ENCODE data around the gene TTLL8.

TTLL8 gene

GRCh38 chr22:50018608-50019285 lies 39.4 kb downstream of the TTLL8 start:
- Histone ChIP-seq H4K20me1 (ENCODE audit: insufficient read depth, low read length, poor library complexity, severe bottlenecking) (no peaks in the 10 kb centered on the region), H3K79me2 (ENCODE audit: insufficient read depth, low read length) (no peaks in the 10 kb centered on the region), H3K4me1 (ENCODE audit: insufficient read depth, low read length, poor library complexity, severe bottlenecking) (peaks cover 9% of the 10 kb centered on the region), H3K4me3 (ENCODE audit: low read length, poor library complexity, severe bottlenecking) (peak overlapping the region; percentile 24), H3K9me2 (replicated peaks; ENCODE audit: low read depth, low read length) (no peaks in the 10 kb centered on the region), H2AFZ (ENCODE audit: low read length) (peak overlapping the region; percentile 63), H3K9ac (ENCODE audit: low read depth, low read length, poor library complexity, severe bottlenecking) (peak overlapping the region; percentile 8), H3K27me3 (ENCODE audit: insufficient read depth, low read length, poor library complexity, severe bottlenecking) (no peaks in the 10 kb centered on the region), H3K4me2 (ENCODE audit: low read depth, low read length, poor library complexity, severe bottlenecking) (peak overlapping the region; percentile 56), H3K36me3 (ENCODE audit: insufficient read depth, low read length) (no peaks in the 10 kb centered on the region), H3F3A (ENCODE audit: low read depth) (no peaks in the 10 kb centered on the region; the same call in 1 of the 2 replicates), H3K9me3 (ENCODE audit: insufficient read depth, low read depth, low read length) (no peaks in the 10 kb centered on the region)
- TF ChIP-seq EZH2phosphoT487 (IDR thresholded peaks at IDR 0.05; ENCODE audit: borderline replicate concordance), result no peak
- TF ChIP-seq CTCF (conservative IDR thresholded peaks at IDR 0.05; ENCODE audit: low read length), result no peak

DNA sequence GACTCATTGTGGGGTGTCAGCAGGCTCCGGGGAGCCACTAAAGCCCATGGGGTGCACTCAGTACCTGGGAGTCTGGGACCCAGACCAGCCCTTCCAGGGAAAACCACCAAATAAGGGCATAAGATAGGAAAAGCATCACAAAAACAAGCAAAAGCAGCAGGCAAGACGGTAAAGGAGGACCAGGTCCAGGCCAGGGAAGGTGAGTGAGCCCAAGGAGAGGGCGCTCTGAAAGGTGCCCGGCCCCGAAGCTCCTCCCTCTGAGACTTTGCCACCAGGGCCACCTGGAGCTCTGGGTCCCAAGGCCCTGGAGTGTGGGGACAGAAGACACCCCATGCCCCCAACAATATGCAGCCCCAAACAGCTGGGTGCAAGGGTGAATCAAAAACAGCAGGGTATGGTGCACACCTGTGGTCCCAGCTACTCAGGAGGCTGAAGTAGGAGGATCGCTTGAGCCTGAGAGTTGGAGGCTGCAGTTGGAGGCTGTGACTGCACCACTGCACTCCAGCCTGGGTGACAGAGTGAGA lies 40.3 kb downstream of the TTLL8 start:
- H3K4me1 ChIP-seq (ENCODE audit: insufficient read depth, low read length, poor library complexity, severe bottlenecking), result peaks cover 9% of the 10 kb centered on the region
- no peaks in the 10 kb centered on the region for H3K79me2 ChIP-seq (ENCODE audit: insufficient read depth, low read length)
- H3K9me2 ChIP-seq (replicated peaks; ENCODE audit: low read depth, low read length), result no peaks in the 10 kb centered on the region
- no peak overlapping the region for H3K4me3 ChIP-seq (ENCODE audit: low read length, poor library complexity, severe bottlenecking)
- no peaks in the 10 kb centered on the region for H3K36me3 ChIP-seq (ENCODE audit: insufficient read depth, low read length)
- no peaks in the 10 kb centered on the region for H3K9me3 ChIP-seq (ENCODE audit: insufficient read depth, low read depth, low read length)
- H3F3A ChIP-seq (ENCODE audit: low read depth), result no peaks in the 10 kb centered on the region; the same call in 1 of the 2 replicates
- H3K27me3 ChIP-seq (ENCODE audit: insufficient read depth, low read length, poor library complexity, severe bottlenecking), result no peaks in the 10 kb centered on the region
- no peak overlapping the region for H3K9ac ChIP-seq (ENCODE audit: low read depth, low read length, poor library complexity, severe bottlenecking)
- no peak overlapping the region for H3K4me2 ChIP-seq (ENCODE audit: low read depth, low read length, poor library complexity, severe bottlenecking)
- H2AFZ ChIP-seq (ENCODE audit: low read length), result no peak overlapping the region
- H4K20me1 ChIP-seq (ENCODE audit: insufficient read depth, low read length, poor library complexity, severe bottlenecking), result no peaks in the 10 kb centered on the region
- TF ChIP-seq CTCF (conservative IDR thresholded peaks at IDR 0.05; ENCODE audit: low read length) (no peak), EZH2phosphoT487 (IDR thresholded peaks at IDR 0.05; ENCODE audit: borderline replicate concordance) (no peak)

DNA sequence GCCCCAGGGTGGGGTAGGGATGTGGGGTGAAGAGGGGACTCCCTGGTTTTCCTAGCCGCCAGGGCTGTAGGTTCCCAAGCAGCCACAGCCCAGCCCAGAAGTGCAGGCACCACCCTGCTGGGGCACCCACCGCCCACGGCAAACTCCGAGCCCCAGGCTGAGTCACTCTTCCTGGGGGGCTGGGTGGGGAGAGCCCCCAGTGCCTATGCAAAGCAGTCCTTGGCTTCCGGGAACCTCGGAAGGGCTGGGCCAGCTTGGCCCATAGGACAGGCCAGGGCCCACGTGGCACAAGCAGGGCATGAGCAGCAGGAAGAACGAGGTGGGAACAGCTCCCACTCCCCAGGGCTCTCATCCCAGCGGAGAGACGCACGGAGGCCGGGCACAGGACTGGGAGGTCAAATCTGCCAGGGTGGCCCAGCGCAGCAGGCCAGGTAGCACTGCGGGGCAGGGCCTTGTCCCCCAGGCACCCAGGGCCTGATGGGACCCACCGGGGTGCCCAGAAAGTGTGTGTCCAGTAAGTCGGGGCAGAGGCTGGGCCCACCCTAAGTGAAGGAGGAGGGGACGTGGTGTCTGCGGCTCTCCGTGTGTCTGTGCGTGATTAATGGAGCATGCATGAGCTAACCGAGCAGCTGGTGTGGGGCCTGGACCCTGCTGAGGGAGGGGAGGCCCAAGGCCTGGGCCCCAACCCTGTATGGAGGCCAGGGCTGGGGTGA lies 41.0 kb downstream of the TTLL8 start:
- Histone ChIP-seq H3K79me2 (ENCODE audit: insufficient read depth, low read length) (no peaks in the 10 kb centered on the region), H2AFZ (ENCODE audit: low read length) (no peak overlapping the region), H3K4me3 (ENCODE audit: low read length, poor library complexity, severe bottlenecking) (no peak overlapping the region), H3K4me2 (ENCODE audit: low read depth, low read length, poor library complexity, severe bottlenecking) (no peak overlapping the region), H3K9me2 (replicated peaks; ENCODE audit: low read depth, low read length) (no peaks in the 10 kb centered on the region), H3K36me3 (ENCODE audit: insufficient read depth, low read length) (no peaks in the 10 kb centered on the region), H3K4me1 (ENCODE audit: insufficient read depth, low read length, poor library complexity, severe bottlenecking) (peaks cover 9% of the 10 kb centered on the region), H3K9me3 (ENCODE audit: insufficient read depth, low read depth, low read length) (no peaks in the 10 kb centered on the region), H3K9ac (ENCODE audit: low read depth, low read length, poor library complexity, severe bottlenecking) (no peak overlapping the region), H4K20me1 (ENCODE audit: insufficient read depth, low read length, poor library complexity, severe bottlenecking) (no peaks in the 10 kb centered on the region), H3F3A (ENCODE audit: low read depth) (no peaks in the 10 kb centered on the region; the same call in 1 of the 2 replicates), H3K27me3 (ENCODE audit: insufficient read depth, low read length, poor library complexity, severe bottlenecking) (no peaks in the 10 kb centered on the region)
- TF ChIP-seq CTCF (conservative IDR thresholded peaks at IDR 0.05; ENCODE audit: low read length) (no peak), EZH2phosphoT487 (IDR thresholded peaks at IDR 0.05; ENCODE audit: borderline replicate concordance) (no peak)

All from Loucy (cell line).